T-helper 17 cell (primary cell): ENCODE data around the gene PLCB4. TPM values are rescaled to one million over a fixed set of nuclear protein-coding genes. Genes with fewer than 3 reads are reported as not detected.
"Not testable (repeated sequence)": the region's sequence is repeated elsewhere in the genome, so short reads cannot be mapped to it uniquely, and the experiment has no call there.

Experiments
- ATAC-seq: fragments of 150-1000 bp; cut with Tn5 transposase; 2 replicates; pipeline ENCODE4 v1.10.0; 2021; ENCODE audit warnings: mild to moderate bottlenecking, moderate library complexity
- DNase-seq, 3 donors: peaks; one replicate each; pipeline versions ENCODE4 v3.0.0 to v3.0.0-alpha.2; 2020 to 2021
- H3K9me3 ChIP-seq: one replicate; pipeline ENCODE4 v1.7.0; 2013; ENCODE audit warnings: low read length, mild to moderate bottlenecking; ENCODE audit not compliant: control insufficient read depth, poor library complexity, severe bottlenecking
- H3K27ac Mint-ChIP-seq: one replicate; pipeline ENCODE4 v1.8.0; 2022; ENCODE audit warnings: mild to moderate bottlenecking, moderate library complexity, mixed read lengths
- H3K27me3 Mint-ChIP-seq: one replicate; pipeline ENCODE4 v1.8.0; 2022; ENCODE audit warnings: mixed read lengths
- H3K36me3 Mint-ChIP-seq: one replicate; pipeline ENCODE4 v1.8.0; 2022; ENCODE audit warnings: low read depth, mixed read lengths
- H3K4me1 Mint-ChIP-seq: one replicate; pipeline ENCODE4 v1.8.0; 2022; ENCODE audit warnings: mild to moderate bottlenecking, mixed read lengths
- H3K4me3 Mint-ChIP-seq: one replicate; pipeline ENCODE4 v1.8.0; 2022; ENCODE audit warnings: mild to moderate bottlenecking, moderate library complexity, mixed read lengths
- total RNA-seq, 4 donors: library from RNA in 2 of 4; stranded (reverse) in 2 of 4; gene quantifications; one replicate each; pipeline ENCODE4 v1.2.3 and lab custom pipeline; 2022 to 2026

The PLCB4 gene
- total RNA-seq, 2 donors from 2014 or later: 0.52 TPM; not detected in 1

DNA sequence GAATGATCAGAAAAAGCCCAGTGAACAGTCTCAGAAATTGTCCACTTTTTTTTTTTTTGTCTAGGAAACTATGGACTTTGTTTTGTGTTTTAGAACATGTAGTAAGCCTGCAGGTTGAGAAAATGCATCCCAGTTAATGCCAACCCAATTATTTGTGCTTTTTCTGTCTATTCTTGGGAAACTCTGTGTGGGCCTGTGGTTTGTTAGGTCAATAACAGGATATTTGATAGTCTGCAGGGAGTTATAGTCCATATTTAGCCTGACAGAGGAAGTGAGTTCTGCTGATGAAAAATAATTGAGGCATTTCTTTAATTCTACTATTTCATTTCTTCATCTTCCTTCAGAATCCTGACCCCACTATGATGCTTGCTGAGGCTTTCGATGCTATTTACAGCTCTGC is 291.5 kb downstream of the PLCB4 start:
- Mint-ChIP-seq H3K36me3 (no peaks in the 10 kb centered on the region), H3K4me1 (no peaks in the 10 kb centered on the region), H3K4me3 (no peak overlapping the region), H3K27me3 (no peaks in the 10 kb centered on the region), H3K27ac (no peak overlapping the region)
- DNase-seq (no peak), ATAC-seq (no peak)
- H3K9me3 ChIP-seq: no peaks in the 10 kb centered on the region

GRCh38 chr20:9363673-9364072 is 294.8 kb downstream of the PLCB4 start:
- ATAC-seq (no peak), DNase-seq (no peak)
- H3K4me3 Mint-ChIP-seq: no peak overlapping the region
- H3K4me1 Mint-ChIP-seq: no peaks in the 10 kb centered on the region
- H3K36me3 Mint-ChIP-seq: no peaks in the 10 kb centered on the region
- no peaks in the 10 kb centered on the region for H3K27me3 Mint-ChIP-seq
- H3K27ac Mint-ChIP-seq: no peak overlapping the region
- no peaks in the 10 kb centered on the region for H3K9me3 ChIP-seq

- no peaks in the 10 kb centered on the region for H3K4me1 Mint-ChIP-seq
- H3K27me3 Mint-ChIP-seq: no peaks in the 10 kb centered on the region
- ATAC-seq (no peak), DNase-seq (no peak)
- H3K4me3 Mint-ChIP-seq: no peak overlapping the region
- no peaks in the 10 kb centered on the region for H3K9me3 ChIP-seq
- no peaks in the 10 kb centered on the region for H3K36me3 Mint-ChIP-seq
- no peak overlapping the region for H3K27ac Mint-ChIP-seq
Observed at GRCh38 chr20:9367328-9367727, 298.4 kb downstream of the PLCB4 start.

DNA sequence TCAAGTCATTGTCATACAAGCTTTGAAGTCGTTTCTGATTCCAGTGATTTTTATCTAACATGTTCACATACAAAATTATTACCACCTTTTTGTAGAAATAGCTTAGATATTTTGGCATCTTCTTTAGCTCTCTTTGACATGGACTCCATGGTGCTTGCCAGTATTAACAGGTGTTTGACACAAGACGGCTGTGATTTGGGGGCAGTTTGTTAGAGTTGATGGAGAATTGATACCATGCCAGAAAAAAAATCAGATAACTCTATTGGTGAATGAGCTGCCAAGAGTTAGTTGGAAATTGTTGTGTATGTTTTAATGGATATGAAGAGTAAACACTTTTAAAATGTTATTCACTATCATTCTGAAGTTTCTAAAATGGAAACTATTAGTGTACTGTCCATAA is 298.9 kb downstream of the PLCB4 start:
- no peak for ATAC-seq
- no peaks in the 10 kb centered on the region for H3K36me3 Mint-ChIP-seq
- H3K4me3 Mint-ChIP-seq: no peak overlapping the region
- no peaks in the 10 kb centered on the region for H3K9me3 ChIP-seq
- no peak overlapping the region for H3K27ac Mint-ChIP-seq
- DNase-seq: no peak
- no peaks in the 10 kb centered on the region for H3K4me1 Mint-ChIP-seq
- H3K27me3 Mint-ChIP-seq: no peaks in the 10 kb centered on the region

- H3K9me3 ChIP-seq: no peaks in the 10 kb centered on the region
- no peaks in the 10 kb centered on the region for H3K4me1 Mint-ChIP-seq
- no peak overlapping the region for H3K4me3 Mint-ChIP-seq
- no peak overlapping the region for H3K27ac Mint-ChIP-seq
- H3K27me3 Mint-ChIP-seq: no peaks in the 10 kb centered on the region
- DNase-seq: no peak
- H3K36me3 Mint-ChIP-seq: no peaks in the 10 kb centered on the region
- no peak for ATAC-seq
Observed at GRCh38 chr20:9368893-9369292, 300.0 kb downstream of the PLCB4 start.

- Mint-ChIP-seq H3K27ac (no peak overlapping the region), H3K36me3 (no peaks in the 10 kb centered on the region), H3K4me3 (no peak overlapping the region), H3K4me1 (no peaks in the 10 kb centered on the region), H3K27me3 (no peaks in the 10 kb centered on the region)
- DNase-seq: no peak
- ATAC-seq: no peak
- H3K9me3 ChIP-seq: no peaks in the 10 kb centered on the region
Observed at GRCh38 chr20:9369557-9369956, 300.7 kb downstream of the PLCB4 start.

DNA sequence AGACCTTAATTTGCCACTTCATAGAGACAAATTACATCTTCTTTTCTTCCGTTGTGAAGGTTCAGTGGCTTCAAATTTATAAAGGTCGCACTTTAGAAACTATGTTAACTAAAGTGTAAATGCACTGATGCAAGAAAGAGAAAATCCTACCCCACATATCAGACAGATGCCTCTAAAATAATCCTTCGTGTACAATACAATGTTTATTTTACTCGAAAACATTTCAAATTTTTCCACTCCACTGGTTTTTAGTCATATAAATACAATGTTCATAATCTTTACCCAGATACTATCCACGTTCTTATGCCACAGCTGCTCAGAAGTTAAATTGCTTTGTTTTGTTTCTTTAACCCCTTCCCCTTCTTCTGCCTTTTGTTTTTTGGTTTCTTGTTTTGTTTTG is 305.2 kb downstream of the PLCB4 start:
- no peaks in the 10 kb centered on the region for H3K9me3 ChIP-seq
- no peak for ATAC-seq
- Mint-ChIP-seq H3K27ac (no peak overlapping the region), H3K27me3 (peaks cover 6% of the 10 kb centered on the region), H3K36me3 (no peaks in the 10 kb centered on the region), H3K4me1 (no peaks in the 10 kb centered on the region), H3K4me3 (no peak overlapping the region)
- DNase-seq: no peak

- no peak overlapping the region for H3K27ac Mint-ChIP-seq
- H3K36me3 Mint-ChIP-seq: no peaks in the 10 kb centered on the region
- peaks cover 6% of the 10 kb centered on the region for H3K27me3 Mint-ChIP-seq
- no peak overlapping the region for H3K4me3 Mint-ChIP-seq
- DNase-seq (no peak), ATAC-seq (no peak)
- H3K4me1 Mint-ChIP-seq: no peaks in the 10 kb centered on the region
- no peaks in the 10 kb centered on the region for H3K9me3 ChIP-seq
Observed at GRCh38 chr20:9374480-9374879, 305.6 kb downstream of the PLCB4 start.

DNA sequence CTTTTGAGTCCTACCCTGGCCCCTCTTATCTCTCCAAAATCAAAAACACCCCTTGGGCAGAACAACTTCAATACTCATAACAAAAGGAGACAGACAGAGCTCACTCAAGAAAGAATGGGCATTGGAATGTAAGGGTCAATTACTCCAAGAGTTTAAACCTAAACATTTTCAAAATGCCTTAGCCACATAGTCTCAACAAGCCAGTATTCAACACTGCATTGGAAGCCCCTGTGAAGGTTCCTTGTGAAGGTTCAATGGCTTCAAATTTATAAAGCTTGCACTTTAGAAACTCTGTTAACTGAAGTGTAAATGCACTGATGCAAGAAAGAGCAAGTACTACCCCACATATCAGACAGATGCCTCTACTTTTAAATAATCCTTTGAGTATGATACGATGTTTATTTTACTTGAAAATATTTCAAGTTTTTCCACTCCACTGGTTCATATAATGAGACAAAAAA is 306.4 kb downstream of the PLCB4 start:
- Mint-ChIP-seq H3K36me3 (no peaks in the 10 kb centered on the region), H3K4me1 (no peaks in the 10 kb centered on the region), H3K27ac (no peak overlapping the region), H3K27me3 (peaks cover 6% of the 10 kb centered on the region), H3K4me3 (no peak overlapping the region)
- ATAC-seq (no peak), DNase-seq (no peak)
- H3K9me3 ChIP-seq: no peaks in the 10 kb centered on the region

- no peaks in the 10 kb centered on the region for H3K4me1 Mint-ChIP-seq
- H3K4me3 Mint-ChIP-seq: no peak overlapping the region
- H3K9me3 ChIP-seq: no peaks in the 10 kb centered on the region
- DNase-seq: no peak
- no peaks in the 10 kb centered on the region for H3K36me3 Mint-ChIP-seq
- H3K27me3 Mint-ChIP-seq: peaks cover 6% of the 10 kb centered on the region
- no peak for ATAC-seq
- no peak overlapping the region for H3K27ac Mint-ChIP-seq
Observed at GRCh38 chr20:9377007-9377406, 308.1 kb downstream of the PLCB4 start.

DNA sequence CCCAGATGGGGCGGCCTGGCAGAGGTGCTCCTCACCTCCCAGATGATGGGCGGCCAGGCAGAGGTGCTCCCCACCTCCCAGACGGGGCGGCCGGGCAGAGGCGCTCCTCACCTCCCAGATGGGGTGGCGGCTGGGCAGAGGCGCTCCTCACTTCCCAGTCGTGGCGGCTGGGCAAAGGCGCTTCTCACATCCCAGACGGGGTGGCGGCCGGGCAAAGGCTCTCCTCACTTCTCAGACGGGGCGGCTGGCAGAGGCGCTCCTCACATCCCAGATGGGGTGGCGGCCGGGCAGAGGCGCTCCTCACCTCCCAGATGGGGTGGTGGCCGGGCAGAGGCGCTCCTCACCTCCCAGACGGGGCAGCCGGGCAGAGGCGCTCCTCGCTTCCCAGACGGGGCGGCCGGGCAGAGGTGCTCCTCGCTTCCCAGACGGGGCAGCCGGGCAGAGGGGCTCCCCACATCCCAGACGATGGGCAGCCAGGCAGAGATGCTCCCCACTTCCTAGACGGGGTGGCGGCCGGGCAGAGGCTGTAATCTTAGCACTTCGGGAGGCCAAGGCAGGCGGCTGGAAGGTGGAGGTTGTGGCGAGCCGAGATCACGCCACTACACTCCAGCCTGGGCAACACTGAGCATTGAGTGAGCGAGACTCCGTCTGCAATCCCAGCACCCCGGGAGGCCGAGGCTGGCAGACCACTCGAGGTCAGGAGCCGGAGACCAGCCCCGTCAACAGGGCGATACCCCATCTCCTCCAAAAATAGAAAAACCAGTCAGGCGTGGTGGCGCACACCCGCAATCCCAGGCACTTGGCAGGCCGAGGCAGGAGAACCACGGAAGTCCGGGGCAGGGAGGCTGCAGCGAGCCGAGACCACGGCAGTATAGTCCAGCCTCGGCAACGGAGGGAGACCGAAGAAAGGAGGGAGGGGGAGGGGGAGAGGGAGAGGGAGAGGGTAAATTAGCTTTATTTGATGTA is 316.7 kb downstream of the PLCB4 start:
- H3K4me3 Mint-ChIP-seq, H3K27me3 Mint-ChIP-seq, H3K27ac Mint-ChIP-seq, DNase-seq, H3K4me1 Mint-ChIP-seq, H3K36me3 Mint-ChIP-seq, H3K9me3 ChIP-seq, ATAC-seq: not testable (repeated sequence)

DNA sequence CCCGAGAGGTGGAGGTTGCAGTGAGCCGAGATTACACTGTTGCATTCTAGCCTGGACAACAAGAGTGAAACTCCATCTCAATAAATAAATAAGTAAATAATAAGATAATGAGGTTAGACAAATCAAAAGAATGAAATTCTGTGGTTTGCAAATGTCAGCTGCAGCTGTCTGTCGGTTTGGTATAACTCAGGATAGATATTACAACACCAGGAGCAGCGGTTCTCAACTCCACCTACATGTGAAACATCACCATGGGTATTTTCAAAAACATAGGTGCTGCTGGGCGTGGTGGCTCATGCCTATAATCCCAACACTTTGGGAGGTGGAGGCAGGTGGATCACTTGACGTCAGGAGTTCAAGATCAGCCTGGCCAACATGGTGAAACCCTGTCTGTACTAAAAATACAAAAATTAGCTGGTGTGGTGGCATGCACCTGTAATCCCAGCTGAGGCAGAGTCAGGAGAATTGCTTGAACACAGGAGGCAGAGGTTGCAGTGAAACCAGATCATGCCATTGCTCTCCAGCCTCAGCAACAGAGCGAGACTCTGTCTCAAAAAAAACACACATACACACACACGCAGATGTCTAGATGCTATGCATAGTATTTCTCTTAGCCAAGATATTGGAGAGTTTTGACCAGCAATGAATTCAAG is 319.4 kb downstream of the PLCB4 start:
- H3K9me3 ChIP-seq: no peaks in the 10 kb centered on the region
- H3K27ac Mint-ChIP-seq: no peak overlapping the region
- H3K4me1 Mint-ChIP-seq: no peaks in the 10 kb centered on the region
- no peak overlapping the region for H3K4me3 Mint-ChIP-seq
- no peaks in the 10 kb centered on the region for H3K27me3 Mint-ChIP-seq
- DNase-seq (no peak), ATAC-seq (no peak)
- H3K36me3 Mint-ChIP-seq: no peaks in the 10 kb centered on the region

- Mint-ChIP-seq H3K4me1 (no peaks in the 10 kb centered on the region), H3K36me3 (no peaks in the 10 kb centered on the region), H3K4me3 (no peak overlapping the region), H3K27ac (no peak overlapping the region), H3K27me3 (no peaks in the 10 kb centered on the region)
- no peaks in the 10 kb centered on the region for H3K9me3 ChIP-seq
- ATAC-seq (no peak), DNase-seq (no peak)
Observed at GRCh38 chr20:9388813-9389161, 319.9 kb downstream of the PLCB4 start.

GRCh38 chr20:9389346-9389745 is 320.5 kb downstream of the PLCB4 start:
- no peak overlapping the region for H3K4me3 Mint-ChIP-seq
- H3K4me1 Mint-ChIP-seq: no peaks in the 10 kb centered on the region
- no peaks in the 10 kb centered on the region for H3K27me3 Mint-ChIP-seq
- no peak overlapping the region for H3K27ac Mint-ChIP-seq
- ATAC-seq (no peak), DNase-seq (no peak)
- H3K9me3 ChIP-seq: no peaks in the 10 kb centered on the region
- H3K36me3 Mint-ChIP-seq: no peaks in the 10 kb centered on the region
